Lower lobe of right lung (tissue), 2 donors: Measurements from ENCODE around the gene CTNND2. TPM values are rescaled to one million over a fixed set of nuclear protein-coding genes. Genes with fewer than 3 reads are reported as not detected.

Experiments used
- ATAC-seq, 2 donors: fragments of 200-7000 bp; cut with Tn5 transposase; one replicate each; pipeline ENCODE4 v1.9.1; 2020 to 2022; ENCODE audit warnings: mild to moderate bottlenecking in 2 of 2, moderate library complexity in 2 of 2
- DNase-seq: peaks from one replicate; pipeline ENCODE4 v3.0.0-alpha.2; 2020
- H3K27ac ChIP-seq: fragments of 200-600 bp; one replicate; pipeline ENCODE4 v1.8.0; 2022
- H3K27me3 ChIP-seq: fragments of 200-600 bp; one replicate; pipeline ENCODE4 v1.8.0; 2022; ENCODE audit warnings: low read depth
- H3K36me3 ChIP-seq: fragments of 200-600 bp; one replicate; pipeline ENCODE4 v1.8.0; 2022; ENCODE audit warnings: mild to moderate bottlenecking
- H3K4me1 ChIP-seq: fragments of 200-600 bp; one replicate; pipeline ENCODE4 v1.8.0; 2022
- H3K4me3 ChIP-seq: fragments of 200-600 bp; one replicate; pipeline ENCODE4 v1.8.0; 2022; ENCODE audit warnings: mild to moderate bottlenecking
- H3K9me3 ChIP-seq: fragments of 200-600 bp; one replicate; pipeline ENCODE4 v1.8.0; 2022
- CTCF ChIP-seq: fragments of 200-600 bp; IDR thresholded peaks from one replicate; pipeline ENCODE4 v1.8.0; 2022; ENCODE audit warnings: antibody characterized with exemption, mild to moderate bottlenecking
- intact Hi-C: fragments of 100-400 bp; cut with DNase I; formaldehyde crosslinking; loops from one replicate; pipeline ENCODE4 v1.11.0; 2022
- total RNA-seq: library from RNA; stranded (reverse); fragmentation: NEBNext Ultra II Directional; extraction: Animal tissue kit (Norgen Biotek cat#: 25700); gene quantifications from one replicate; pipeline ENCODE4 v1.2.1, GENCODE V29; 2021
- donor health status: DM: no; HTN: yes; CAD: no; lungs with severe emphysema.

Gene CTNND2
- total RNA-seq, 1 donor from 2014 or later: 6.0 TPM

DNA sequence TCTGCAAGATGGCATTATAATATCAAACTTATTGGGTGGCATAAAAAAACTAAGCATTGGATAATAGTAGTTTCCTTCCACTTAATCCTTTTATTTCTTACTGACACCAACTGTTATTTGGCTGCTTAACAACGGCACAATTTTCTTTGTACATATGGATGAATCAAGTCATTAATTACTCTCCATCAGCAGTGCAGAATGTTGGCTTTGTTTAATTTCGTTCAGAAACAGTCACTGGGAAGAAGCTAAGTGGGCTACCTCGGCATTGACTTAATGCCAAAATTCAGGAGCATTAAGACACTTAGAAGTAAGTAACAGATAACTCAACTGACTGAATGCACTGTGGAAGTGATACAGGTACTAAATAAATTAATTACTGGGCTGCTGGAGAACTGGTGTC lies 460.4 kb downstream of the CTNND2 start:
- H3K4me3 ChIP-seq: no peak overlapping the region
- DNase-seq (no peak), ATAC-seq (no peak)
- H3K9me3 ChIP-seq: no peaks in the 10 kb centered on the region
- no peak for TF ChIP-seq CTCF
- H3K27me3 ChIP-seq: no peaks in the 10 kb centered on the region
- intact Hi-C loops: no loop called here
- no peak overlapping the region for H3K27ac ChIP-seq
- no peaks in the 10 kb centered on the region for H3K4me1 ChIP-seq
- no peaks in the 10 kb centered on the region for H3K36me3 ChIP-seq

DNA sequence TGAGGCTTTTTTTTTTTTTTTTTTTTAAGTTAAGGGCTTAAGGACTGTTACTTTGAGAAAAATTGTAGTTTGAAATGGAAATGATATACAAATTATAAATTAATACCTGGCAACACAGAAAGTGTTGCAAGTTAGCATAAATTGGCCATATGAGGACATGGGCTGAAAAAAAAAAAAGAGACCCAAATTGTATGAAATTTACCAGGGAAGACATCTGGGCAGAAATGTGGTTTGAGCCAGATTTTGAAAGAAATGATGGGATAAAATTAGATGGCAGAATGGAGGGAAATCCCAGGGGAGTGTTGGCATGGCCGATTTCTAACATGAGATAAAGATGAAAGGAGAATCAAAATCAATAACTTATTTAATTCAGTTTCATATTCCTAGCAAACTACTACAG lies 472.1 kb downstream of the CTNND2 start:
- Histone ChIP-seq H3K4me1 (no peaks in the 10 kb centered on the region), H3K4me3 (no peak overlapping the region), H3K36me3 (no peaks in the 10 kb centered on the region), H3K9me3 (no peaks in the 10 kb centered on the region), H3K27me3 (peaks cover 4% of the 10 kb centered on the region), H3K27ac (no peak overlapping the region)
- intact Hi-C loops: no loop called here
- TF ChIP-seq CTCF: no peak
- DNase-seq (no peak), ATAC-seq (no peak)

- Histone ChIP-seq H3K4me1 (no peaks in the 10 kb centered on the region), H3K9me3 (no peaks in the 10 kb centered on the region), H3K36me3 (no peaks in the 10 kb centered on the region), H3K27ac (no peak overlapping the region), H3K27me3 (peaks cover 6% of the 10 kb centered on the region), H3K4me3 (no peak overlapping the region)
- no peak for TF ChIP-seq CTCF
- no peak for ATAC-seq
- intact Hi-C loops: no loop called here
- no peak for DNase-seq
Measured at GRCh38 chr5:11429254-11429653, 475.0 kb downstream of the CTNND2 start.

GRCh38 chr5:11427569-11427968 lies 476.7 kb downstream of the CTNND2 start:
- H3K27ac ChIP-seq: no peak overlapping the region
- H3K36me3 ChIP-seq: no peaks in the 10 kb centered on the region
- TF ChIP-seq CTCF: no peak
- intact Hi-C loops: no loop called here
- H3K27me3 ChIP-seq: peaks cover 6% of the 10 kb centered on the region
- ATAC-seq (no peak), DNase-seq (no peak)
- no peaks in the 10 kb centered on the region for H3K4me1 ChIP-seq
- H3K9me3 ChIP-seq: no peaks in the 10 kb centered on the region
- H3K4me3 ChIP-seq: no peak overlapping the region

- Histone ChIP-seq H3K36me3 (no peaks in the 10 kb centered on the region), H3K4me1 (no peaks in the 10 kb centered on the region), H3K27me3 (peaks cover 6% of the 10 kb centered on the region), H3K27ac (no peak overlapping the region), H3K4me3 (no peak overlapping the region), H3K9me3 (no peaks in the 10 kb centered on the region)
- DNase-seq: no peak
- TF ChIP-seq CTCF: no peak
- intact Hi-C loops: no loop called here
- ATAC-seq: no peak
Measured at GRCh38 chr5:11426442-11426841, 477.8 kb downstream of the CTNND2 start.

- no peak for ATAC-seq
- TF ChIP-seq CTCF: no peak
Measured at GRCh38 chr5:11422342-11422741, 481.9 kb downstream of the CTNND2 start.

More at GRCh38 chr5:11422342-11422741, 481.9 kb downstream of the CTNND2 start:
- no peak for DNase-seq
- H3K4me1 ChIP-seq: no peaks in the 10 kb centered on the region
- H3K27me3 ChIP-seq: peaks cover 4% of the 10 kb centered on the region
- no peak overlapping the region for H3K4me3 ChIP-seq
- H3K9me3 ChIP-seq: peaks cover 2% of the 10 kb centered on the region
- no peaks in the 10 kb centered on the region for H3K36me3 ChIP-seq
- H3K27ac ChIP-seq: no peak overlapping the region
- intact Hi-C loops: no loop called here
